Stimulated activated CD4-positive, alpha-beta T cell treated with anti-CD3 and anti-CD28 coated beads, Interleukin-1b, Interleukin-23, amount 100 ng/mL, for 1 hour (primary cell): ENCODE measurements around the gene IRS1.

Source experiments
- DNase-seq, 2 donors: peaks; one replicate each; pipeline ENCODE4 v3.0.0-alpha.2; 2020; ENCODE audit warnings: low read depth in 2 of 2

Gene IRS1

GRCh38 chr2:226791056-226791486, 8.5 kb downstream of the IRS1 start:
- DNase-seq: no peak

GRCh38 chr2:226790431-226790830, 9.2 kb downstream of the IRS1 start:
- DNase-seq: no peak

- DNase-seq: no peak
Observed at GRCh38 chr2:226790011-226790410, 9.6 kb downstream of the IRS1 start.

GRCh38 chr2:226788881-226789490, 10.6 kb downstream of the IRS1 start:
- DNase-seq: no peak

GRCh38 chr2:226788064-226788463, 11.6 kb downstream of the IRS1 start:
- DNase-seq: no peak

- no peak for DNase-seq
Observed at GRCh38 chr2:226783885-226784284, 15.7 kb downstream of the IRS1 start.

- no peak for DNase-seq
Observed at GRCh38 chr2:226782092-226782713, 17.4 kb downstream of the IRS1 start.

GRCh38 chr2:226780431-226780830, 19.2 kb downstream of the IRS1 start:
- DNase-seq: no peak

GRCh38 chr2:226777611-226778010, 22.0 kb downstream of the IRS1 start:
- DNase-seq: no peak

- no peak for DNase-seq
Observed at GRCh38 chr2:226776104-226776503, 23.5 kb downstream of the IRS1 start.

- no peak for DNase-seq
Observed at GRCh38 chr2:226775032-226775509, 24.5 kb downstream of the IRS1 start.

- DNase-seq: no peak
Observed at GRCh38 chr2:226773291-226773690, 26.3 kb downstream of the IRS1 start.

GRCh38 chr2:226772389-226773179, 27.0 kb downstream of the IRS1 start:
- no peak for DNase-seq

- no peak for DNase-seq
Observed at GRCh38 chr2:226771067-226771466, 28.6 kb downstream of the IRS1 start.

- no peak for DNase-seq
Observed at GRCh38 chr2:226767056-226767813, 32.4 kb downstream of the IRS1 start.

GRCh38 chr2:226766352-226767055, 33.1 kb downstream of the IRS1 start:
- no peak for DNase-seq

GRCh38 chr2:226763320-226763719, 36.3 kb downstream of the IRS1 start:
- DNase-seq: no peak

- DNase-seq: no peak
Observed at GRCh38 chr2:226761195-226761583, 38.4 kb downstream of the IRS1 start.

- DNase-seq: no peak
Observed at GRCh38 chr2:226760412-226761194, 39.0 kb downstream of the IRS1 start.

- no peak for DNase-seq
Observed at GRCh38 chr2:226759768-226760167, 39.9 kb downstream of the IRS1 start.
